ENCODE data around the gene RAPGEF4. TPM values are rescaled to one million over a fixed set of nuclear protein-coding genes. Genes with fewer than 3 reads are reported as not detected.

RAPGEF4 gene
- total RNA-seq, 6 experiments from 2014 or later, result 9.5 to 18.4 (median 14.7) TPM

GRCh38 chr2:173027181-173028128 is 291.8 kb downstream of the RAPGEF4 start:
- peaks cover 0 to 4% (median 0%) of the 10 kb centered on the region in 4 donors for H3K36me3 ChIP-seq
- peaks cover 0 to 3% (median 0%) of the 10 kb centered on the region in 4 donors for H3K4me1 ChIP-seq
- WGBS (ENCODE audit: insufficient coverage, low coverage, low lambda C conversion rate, missing lambda C conversion rate), result 24% methylated on average over 8 of the region's 8 CpGs
- no peaks in the 10 kb centered on the region for H3K27me3 ChIP-seq
- H3K9me3 ChIP-seq, result no peaks in the 10 kb centered on the region
- no peak overlapping the region for H3K4me3 ChIP-seq
- peak overlapping the region in 1 of 3 donors; percentile 19 for H3K27ac ChIP-seq
- no peak for TF ChIP-seq POLR2A (IDR thresholded peaks at IDR 0.05)
- TF ChIP-seq CTCF (IDR thresholded peaks at IDR 0.05), result peak; percentile 97 to 99 (median 98)
- ATAC-seq (peak; percentile 93 to 98 (median 95)), DNase-seq (peak in 2 of 3 donors; percentile 63 to 79)
- intact Hi-C loops (cut with DNase I), result loop anchor here in 1 of 2 donors (5.0 kb wide), 1 partner anchor 185 kb away; no protein-coding TSS in a partner anchor

DNA sequence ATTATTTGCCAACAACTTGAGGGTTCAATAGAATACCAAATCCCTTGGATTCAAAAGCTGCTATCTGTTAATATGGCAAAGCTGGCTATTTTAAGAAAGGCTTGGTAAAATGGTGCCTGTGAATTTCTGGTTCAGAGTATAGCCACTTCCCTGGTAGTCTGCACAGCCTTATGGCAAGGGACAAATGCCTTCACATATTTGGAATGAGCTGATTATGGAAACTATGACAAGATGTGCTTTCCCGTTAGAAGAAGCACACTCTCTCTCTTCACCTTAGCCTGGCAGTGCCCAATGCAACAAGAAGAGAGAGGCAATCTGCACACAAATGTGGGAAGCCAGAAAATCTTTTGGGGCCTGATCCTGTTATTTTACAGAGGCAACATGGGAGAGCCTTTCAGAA is 292.5 kb downstream of the RAPGEF4 start:
- H3K9me3 ChIP-seq, result no peaks in the 10 kb centered on the region
- no peak overlapping the region for H3K4me3 ChIP-seq
- peaks cover 0 to 4% (median 0%) of the 10 kb centered on the region in 4 donors for H3K36me3 ChIP-seq
- intact Hi-C loops (cut with DNase I), result loop anchor here in 1 of 2 donors (5.0 kb wide), 1 partner anchor 184 kb away; no protein-coding TSS in a partner anchor
- 83% methylated on average over 1 of the region's 1 CpG for WGBS (ENCODE audit: insufficient coverage, low coverage, low lambda C conversion rate, missing lambda C conversion rate)
- ATAC-seq, result no peak
- TF ChIP-seq CTCF (IDR thresholded peaks at IDR 0.05) (no peak), POLR2A (IDR thresholded peaks at IDR 0.05) (no peak)
- DNase-seq, result no peak
- peaks cover 0 to 3% (median 0%) of the 10 kb centered on the region in 4 donors for H3K4me1 ChIP-seq
- no peaks in the 10 kb centered on the region for H3K27me3 ChIP-seq
- H3K27ac ChIP-seq, result peak overlapping the region in 1 of 3 donors; percentile 19

DNA sequence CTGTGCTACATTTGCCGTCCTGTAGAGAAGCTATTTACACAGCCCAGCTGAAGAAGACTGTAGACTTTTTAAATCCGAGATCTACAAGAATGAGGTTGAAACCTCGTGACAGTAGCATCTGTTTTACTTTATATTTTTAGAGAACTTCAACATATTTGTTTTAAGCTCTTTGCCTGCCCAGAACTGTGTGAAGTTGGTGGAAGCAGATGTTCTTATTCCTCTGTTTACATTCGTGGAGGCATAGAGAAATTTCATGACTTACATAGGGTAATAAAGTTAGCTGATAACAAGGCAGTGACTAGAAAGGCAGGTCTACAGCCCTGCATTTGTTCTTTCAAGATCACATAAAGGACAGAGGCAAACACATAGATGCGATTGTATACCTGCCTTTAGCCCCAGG is 293.0 kb downstream of the RAPGEF4 start:
- Histone ChIP-seq H3K36me3 (peaks cover 0 to 4% (median 0%) of the 10 kb centered on the region in 4 donors), H3K4me3 (no peak overlapping the region), H3K4me1 (peaks cover 0 to 3% (median 0%) of the 10 kb centered on the region in 4 donors), H3K27ac (no peak overlapping the region), H3K9me3 (no peaks in the 10 kb centered on the region), H3K27me3 (no peaks in the 10 kb centered on the region)
- no peak for DNase-seq
- TF ChIP-seq POLR2A (IDR thresholded peaks at IDR 0.05) (no peak), CTCF (IDR thresholded peaks at IDR 0.05) (no peak)
- WGBS (ENCODE audit: insufficient coverage, low coverage, low lambda C conversion rate, missing lambda C conversion rate), result 77% methylated on average over 4 of the region's 5 CpGs
- ATAC-seq, result no peak
- intact Hi-C loops (cut with DNase I), result loop anchor here in 1 of 2 donors (5.0 kb wide), 1 partner anchor 184 kb away; no protein-coding TSS in a partner anchor

- no peaks in the 10 kb centered on the region for H3K27me3 ChIP-seq
- peaks cover 0 to 3% (median 0%) of the 10 kb centered on the region in 4 donors for H3K4me1 ChIP-seq
- TF ChIP-seq CTCF (IDR thresholded peaks at IDR 0.05), result no peak
- no peak for TF ChIP-seq POLR2A (IDR thresholded peaks at IDR 0.05)
- WGBS (ENCODE audit: insufficient coverage, low coverage, low lambda C conversion rate, missing lambda C conversion rate), result 85% methylated on average over 7 of the region's 9 CpGs
- ATAC-seq (no peak), DNase-seq (no peak)
- no peak overlapping the region for H3K27ac ChIP-seq
- no peak overlapping the region for H3K4me3 ChIP-seq
- peaks cover 0 to 4% (median 0%) of the 10 kb centered on the region in 4 donors for H3K36me3 ChIP-seq
- intact Hi-C loops (cut with DNase I), result no loop called here
- H3K9me3 ChIP-seq, result no peaks in the 10 kb centered on the region
Measured at GRCh38 chr2:173030561-173031490, 295.2 kb downstream of the RAPGEF4 start.
